NCI-H774 (cell line): ENCODE measurements around the gene BOC.

Experiments
- DNase-seq: peaks from one replicate; lab custom pipeline; 2025; lab: John Stamatoyannopoulos, UW

BOC gene

DNA sequence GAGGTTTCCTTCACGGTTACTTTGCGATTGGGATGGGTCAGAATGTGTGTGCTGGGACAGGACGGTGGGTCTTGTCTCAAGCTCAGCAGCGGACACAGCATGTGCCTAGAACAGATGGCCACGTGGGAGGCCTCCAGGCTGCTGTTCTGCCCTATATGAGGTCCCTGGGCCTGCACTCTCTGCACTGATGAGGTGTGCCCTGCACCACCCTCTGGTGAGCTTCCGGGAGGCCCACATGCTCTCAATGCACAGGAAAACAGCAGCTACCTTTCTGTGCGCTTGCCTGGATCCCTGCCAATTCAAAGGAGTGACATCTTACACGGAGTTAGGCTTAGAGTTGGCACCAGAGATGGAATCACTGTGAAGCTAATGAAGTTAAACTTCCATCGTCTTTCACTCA lies 59.8 kb downstream of the BOC start:
- DNase-seq: peak; percentile 48

DNA sequence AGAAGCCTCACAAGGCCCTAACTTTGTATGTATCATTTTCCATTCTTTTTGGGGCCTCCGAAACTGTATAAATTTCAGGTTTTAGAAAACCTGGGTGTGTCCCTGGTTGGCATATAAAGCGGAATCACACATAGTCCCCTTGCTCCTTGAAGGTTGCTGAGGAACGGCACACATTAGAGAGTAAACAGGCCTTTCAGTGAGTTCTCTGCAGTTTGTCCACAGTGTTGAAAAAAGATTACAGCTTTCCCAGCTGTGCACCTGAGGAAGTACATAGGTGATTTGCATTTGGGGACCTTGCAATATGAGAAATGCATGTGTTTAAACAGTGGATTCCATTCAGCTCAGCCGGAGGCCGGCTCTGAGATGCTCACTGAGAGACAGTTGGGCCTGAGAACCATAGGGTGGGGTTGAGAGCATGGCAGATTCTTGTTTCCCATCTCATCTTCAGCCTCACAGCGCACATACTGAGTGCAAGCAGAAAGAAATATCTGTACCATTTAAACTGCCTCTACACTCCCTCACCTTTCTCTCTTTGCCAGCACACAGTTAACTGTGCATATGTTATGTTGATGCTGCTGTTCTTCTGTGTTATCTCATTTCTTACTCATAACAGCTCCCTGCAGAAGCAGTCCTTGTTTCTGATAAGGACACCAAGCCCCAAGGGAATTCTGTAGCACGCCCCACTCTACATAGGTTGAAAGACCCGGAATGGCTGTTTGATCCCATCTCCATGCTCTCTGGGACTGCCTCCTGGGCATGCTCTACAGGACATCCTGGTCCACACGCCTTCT lies 60.4 kb downstream of the BOC start:
- DNase-seq: peak; percentile 48

DNA sequence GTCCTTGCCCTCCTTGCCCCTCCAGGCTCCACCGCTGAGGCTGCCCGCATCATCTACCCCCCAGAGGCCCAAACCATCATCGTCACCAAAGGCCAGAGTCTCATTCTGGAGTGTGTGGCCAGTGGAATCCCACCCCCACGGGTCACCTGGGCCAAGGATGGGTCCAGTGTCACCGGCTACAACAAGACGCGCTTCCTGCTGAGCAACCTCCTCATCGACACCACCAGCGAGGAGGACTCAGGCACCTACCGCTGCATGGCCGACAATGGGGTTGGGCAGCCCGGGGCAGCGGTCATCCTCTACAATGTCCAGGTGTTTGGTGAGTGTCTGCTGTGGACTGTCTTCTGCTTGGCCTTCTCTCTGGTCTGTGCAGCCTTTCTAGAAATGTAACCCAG lies 61.0 kb downstream of the BOC start:
- no peak for DNase-seq

DNA sequence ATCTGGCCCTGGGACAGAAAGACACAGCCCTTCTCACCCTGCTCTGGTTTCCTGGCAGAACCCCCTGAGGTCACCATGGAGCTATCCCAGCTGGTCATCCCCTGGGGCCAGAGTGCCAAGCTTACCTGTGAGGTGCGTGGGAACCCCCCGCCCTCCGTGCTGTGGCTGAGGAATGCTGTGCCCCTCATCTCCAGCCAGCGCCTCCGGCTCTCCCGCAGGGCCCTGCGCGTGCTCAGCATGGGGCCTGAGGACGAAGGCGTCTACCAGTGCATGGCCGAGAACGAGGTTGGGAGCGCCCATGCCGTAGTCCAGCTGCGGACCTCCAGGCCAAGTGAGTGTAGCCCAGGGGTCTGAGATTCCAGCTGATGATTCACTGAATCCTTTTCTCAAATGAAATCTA lies 61.7 kb downstream of the BOC start:
- DNase-seq: no peak

DNA sequence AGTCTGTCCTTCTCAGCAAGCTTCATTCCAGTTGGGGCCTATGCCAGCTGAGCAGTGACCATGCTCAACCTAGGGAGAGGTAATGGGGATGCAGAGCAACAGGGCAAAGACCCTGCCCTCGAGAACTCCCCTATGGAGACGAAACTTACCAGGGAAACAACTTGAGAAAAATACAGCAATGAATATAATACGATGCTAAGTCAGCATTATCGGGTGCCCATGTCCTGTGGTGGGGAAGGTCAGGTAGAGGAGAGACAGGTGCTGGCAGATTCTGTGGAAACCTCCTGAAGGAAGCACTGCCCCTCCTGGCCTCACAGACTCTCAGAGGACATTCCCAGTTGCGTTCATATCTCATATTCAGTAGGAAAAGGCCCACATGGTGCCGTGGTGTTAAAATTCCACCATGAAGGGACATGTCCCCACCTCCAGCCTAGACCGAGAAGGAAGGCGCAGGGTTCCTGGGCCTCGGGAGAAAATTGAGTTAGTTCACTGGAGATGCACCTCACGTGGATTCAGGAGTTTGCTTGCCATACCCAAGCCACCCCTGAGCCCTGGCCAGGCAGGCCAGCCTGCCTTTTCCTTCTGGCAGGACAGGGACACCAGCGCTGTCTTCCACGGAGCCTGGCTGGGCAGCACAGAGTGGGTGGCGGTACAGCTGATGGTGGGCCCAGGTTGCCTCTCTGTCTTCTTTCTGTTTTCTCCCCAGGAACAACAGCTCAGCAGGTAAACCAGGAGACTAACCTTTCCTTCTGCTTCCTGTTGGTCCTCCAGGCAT lies 62.4 kb downstream of the BOC start:
- no peak for DNase-seq

DNA sequence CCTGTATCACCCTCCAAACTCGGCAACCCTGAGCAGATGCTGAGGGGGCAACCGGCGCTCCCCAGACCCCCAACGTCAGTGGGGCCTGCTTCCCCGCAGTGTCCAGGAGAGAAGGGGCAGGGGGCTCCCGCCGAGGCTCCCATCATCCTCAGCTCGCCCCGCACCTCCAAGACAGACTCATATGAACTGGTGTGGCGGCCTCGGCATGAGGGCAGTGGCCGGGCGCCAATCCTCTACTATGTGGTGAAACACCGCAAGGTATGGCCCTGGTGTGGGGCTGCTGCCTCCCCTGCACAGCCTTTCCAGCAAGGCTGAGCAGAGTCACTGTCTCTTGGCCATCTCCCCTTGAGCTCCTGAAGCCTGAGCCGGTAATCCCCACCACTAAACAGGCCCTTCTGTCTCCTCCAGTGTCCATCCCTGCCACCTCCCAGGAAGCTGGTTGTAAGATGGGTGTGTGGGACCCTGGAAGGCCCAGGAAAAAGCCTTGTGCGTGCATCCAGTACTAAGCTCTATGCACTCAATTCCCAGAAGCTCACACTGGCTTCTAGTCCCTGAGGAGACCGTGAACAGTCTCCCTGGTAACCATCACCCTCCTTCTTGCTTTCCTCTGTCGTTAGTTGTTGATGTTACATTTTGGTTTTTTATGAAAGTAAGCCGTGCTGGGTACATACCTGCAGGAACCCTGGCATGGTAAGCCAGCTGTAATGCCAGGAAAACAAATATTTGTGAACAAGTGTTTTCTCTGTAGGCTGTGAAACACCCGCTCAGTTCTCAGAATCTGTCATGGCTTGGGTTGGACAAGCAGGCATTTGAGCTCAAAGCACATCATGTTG lies 63.3 kb downstream of the BOC start:
- DNase-seq: no peak

DNA sequence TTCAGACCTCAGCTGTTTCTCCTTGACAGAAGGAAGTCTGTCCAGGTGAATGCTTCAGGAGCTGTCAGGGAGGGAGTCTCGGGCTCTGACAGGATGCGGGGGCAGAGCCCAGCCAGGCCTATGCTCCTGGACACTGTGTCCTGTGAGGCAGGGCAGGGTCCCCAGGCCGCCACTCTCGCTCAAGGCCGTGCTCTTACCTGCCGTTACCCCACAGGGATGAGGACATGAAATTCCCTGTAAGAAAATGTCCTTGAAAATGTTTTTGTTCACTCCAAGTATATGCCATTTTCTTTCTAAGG lies 63.9 kb downstream of the BOC start:
- DNase-seq: no peak

DNA sequence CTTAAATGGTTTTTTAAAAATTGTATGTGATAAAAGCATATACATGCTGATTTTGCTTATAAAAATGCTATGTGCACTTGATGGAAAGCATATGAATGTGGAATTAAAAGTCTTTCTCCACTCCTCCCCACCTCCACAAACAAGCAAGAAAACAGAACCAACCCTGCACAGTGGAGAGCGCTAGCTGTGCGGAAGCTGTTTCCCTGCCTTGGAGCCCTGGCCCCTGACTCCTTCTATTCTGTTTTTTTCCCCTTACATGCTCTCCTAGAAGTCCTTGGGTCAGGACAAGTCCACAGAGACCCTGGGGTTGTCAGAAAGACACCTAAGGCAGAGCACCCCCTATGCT lies 64.2 kb downstream of the BOC start:
- DNase-seq: no peak

DNA sequence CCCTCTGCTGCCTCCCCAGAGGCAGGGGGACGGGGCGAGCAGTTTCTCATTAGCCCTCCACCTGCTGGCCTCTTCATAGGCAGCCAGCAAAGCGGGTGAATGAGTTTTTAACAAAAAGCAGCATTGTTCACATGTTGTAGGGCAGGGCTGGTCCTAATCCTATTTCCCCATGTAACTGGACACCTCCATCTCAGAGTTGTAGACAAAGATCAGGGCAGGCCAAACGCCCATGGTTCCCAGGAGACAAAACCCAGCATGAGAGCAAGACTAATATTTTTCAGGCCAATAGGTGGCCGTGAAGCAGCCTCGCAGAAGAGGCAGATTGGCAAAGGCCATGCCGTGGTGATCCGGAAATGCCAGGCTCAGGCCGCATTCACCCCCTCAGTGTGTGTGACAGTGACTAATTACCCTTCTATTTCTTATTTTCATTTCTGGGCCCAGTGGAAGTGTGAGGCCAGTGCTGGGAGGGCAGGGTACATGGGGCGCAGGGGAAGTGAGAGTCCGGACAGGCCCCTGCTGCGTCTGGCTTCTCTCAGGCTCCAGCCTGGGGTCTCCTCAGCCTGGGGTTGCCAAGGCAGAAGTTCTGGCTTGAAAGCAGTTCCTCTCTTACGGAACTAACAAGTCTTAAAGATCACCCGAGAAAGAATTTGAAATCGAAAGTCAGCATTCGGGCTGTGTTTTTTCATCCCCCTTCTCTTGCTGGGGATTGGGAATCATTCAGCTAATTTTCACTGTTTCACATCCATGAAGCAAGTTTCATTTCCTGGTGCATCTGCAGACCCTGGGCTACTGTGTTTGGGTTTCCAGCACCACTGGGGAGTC lies 64.8 kb downstream of the BOC start:
- DNase-seq: peak; percentile 6

DNA sequence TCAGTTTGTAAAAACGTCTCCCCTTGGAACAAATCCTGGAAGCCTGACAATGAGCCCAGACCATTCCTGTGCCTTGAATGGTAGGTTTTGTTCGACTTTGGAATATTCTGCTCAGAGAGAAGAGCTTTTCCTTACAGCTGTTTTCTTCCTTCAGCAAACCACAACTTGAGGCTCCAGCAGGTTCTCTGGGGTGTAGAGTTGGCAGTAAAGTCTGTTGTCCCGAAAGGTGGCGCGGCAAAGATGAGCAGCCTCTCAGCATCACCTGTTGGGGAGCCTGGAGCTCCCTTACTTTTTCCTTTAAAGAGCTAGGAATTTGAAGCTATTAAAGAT lies 65.4 kb downstream of the BOC start:
- no peak for DNase-seq

DNA sequence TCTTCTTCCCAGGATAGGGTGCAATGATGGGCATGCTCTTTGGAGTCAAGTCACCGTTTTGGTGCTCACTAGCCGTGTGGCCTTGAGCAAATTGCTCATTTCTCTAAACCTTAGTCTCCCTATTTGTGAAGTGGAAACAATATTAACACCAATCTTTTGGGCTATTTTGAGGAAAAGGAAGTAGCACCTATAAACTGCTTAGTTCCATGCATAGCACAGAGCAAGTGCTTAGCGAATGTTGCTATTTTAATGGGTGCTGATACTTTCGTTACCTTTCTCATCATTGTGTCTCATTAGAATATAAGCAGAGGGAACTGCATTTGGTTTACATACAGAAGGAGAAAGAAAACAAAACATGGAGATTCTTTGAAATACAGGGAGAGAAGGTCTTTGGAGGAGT lies 66.1 kb downstream of the BOC start:
- DNase-seq: no peak

DNA sequence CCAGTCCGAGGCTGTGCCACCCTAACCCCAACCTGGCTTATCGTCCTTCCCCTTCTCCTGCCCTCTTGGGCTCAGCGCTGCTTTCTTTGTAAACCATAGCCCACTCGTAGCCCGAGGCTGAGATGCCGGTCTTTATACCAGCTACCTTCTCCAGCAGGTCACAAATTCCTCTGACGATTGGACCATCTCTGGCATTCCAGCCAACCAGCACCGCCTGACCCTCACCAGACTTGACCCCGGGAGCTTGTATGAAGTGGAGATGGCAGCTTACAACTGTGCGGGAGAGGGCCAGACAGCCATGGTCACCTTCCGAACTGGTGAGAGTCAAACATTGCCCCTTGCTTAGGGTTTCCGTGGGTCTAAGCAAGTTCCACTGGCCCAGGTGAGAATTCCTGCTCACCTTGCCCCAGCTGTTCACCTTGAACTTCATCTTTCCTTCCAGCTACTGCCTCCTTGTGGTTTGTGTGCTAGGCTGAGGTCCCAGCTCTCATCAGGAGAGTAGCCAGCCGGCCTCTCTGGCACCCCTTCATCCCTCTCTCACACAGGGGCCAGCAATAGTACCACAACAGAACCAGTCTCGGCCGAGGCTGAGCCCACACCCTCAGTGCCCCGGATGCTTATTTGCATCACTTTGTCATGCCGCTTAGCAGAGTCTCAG lies 66.7 kb downstream of the BOC start:
- no peak for DNase-seq

DNA sequence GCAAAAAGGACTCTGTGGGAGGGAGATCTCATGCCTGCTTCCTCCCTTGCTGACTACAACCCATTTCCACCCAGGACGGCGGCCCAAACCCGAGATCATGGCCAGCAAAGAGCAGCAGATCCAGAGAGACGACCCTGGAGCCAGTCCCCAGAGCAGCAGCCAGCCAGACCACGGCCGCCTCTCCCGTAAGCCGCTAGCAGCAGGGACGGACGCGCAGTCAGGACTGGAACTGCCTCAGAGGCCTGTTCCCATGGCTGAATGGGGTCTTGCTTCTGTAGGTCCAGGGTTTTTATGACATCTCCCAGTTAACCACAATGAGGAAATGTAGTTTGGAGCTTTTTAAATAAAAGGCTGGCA lies 67.2 kb downstream of the BOC start:
- DNase-seq: no peak

DNA sequence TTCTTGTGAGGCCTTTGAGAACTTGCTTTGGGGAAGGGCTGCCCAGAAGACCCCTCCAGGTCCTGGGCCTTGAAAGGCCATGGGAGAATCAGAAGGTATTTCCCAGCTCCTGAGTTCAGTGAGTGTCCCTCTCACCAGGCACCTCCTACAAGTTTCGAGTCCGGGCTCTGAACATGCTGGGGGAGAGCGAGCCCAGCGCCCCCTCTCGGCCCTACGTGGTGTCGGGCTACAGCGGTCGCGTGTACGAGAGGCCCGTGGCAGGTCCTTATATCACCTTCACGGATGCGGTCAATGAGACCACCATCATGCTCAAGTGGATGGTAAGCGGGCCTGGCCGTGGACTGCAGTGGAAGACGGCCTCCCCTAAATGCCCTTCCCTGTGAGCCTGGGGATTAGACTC lies 68.3 kb downstream of the BOC start:
- DNase-seq: no peak

DNA sequence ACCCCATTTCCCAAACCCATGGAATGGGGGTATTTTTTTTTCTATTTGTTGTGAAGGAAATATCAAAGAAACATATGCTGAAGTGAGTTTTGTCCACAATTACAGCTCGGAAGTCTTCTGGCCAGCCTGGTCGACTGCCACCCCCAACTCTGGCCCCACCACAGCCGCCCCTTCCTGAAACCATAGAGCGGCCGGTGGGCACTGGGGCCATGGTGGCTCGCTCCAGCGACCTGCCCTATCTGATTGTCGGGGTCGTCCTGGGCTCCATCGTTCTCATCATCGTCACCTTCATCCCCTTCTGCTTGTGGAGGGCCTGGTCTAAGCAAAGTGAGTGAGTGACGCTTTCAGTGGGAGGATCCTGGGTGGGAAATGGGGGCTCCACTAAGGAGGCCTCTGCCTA lies 71.9 kb downstream of the BOC start:
- DNase-seq: no peak

DNA sequence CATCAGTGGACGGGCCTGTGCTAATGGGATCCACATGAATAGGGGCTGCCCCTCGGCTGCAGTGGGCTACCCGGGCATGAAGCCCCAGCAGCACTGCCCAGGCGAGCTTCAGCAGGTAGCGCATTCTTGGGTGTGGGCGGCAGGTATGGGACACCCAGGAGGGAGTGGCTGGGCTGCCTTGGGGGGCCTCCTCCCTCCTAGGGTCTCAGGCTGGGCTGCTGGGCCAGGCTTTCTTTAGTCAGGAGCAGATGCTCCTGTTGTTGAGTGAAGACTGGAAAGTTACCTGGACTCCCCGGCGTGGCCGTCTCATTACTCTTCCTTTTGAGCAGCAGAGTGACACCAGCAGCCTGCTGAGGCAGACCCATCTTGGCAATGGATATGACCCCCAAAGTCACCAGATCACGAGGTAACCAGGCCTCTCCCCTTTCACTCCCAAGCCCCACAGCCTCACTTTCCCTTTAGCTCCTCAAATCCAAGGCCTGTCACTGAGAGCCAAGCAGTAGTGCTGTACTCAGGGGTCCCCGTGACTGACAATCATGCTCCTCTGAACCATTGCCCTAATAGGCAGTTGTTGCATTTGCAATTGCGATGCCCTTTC lies 73.2 kb downstream of the BOC start:
- DNase-seq: no peak

DNA sequence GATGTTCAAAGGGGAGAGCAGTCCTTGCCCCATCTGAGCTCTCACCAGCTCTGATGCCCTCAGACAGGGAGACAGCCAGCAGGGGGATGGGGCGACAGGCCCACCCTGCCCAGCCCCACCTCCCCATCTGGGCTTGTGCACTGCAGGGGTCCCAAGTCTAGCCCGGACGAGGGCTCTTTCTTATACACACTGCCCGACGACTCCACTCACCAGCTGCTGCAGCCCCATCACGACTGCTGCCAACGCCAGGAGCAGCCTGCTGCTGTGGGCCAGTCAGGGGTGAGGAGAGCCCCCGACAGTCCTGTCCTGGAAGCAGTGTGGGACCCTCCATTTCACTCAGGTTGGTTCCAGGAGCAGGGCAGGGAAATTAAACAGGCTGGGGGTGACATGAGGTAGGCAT lies 73.9 kb downstream of the BOC start:
- no peak for DNase-seq

DNA sequence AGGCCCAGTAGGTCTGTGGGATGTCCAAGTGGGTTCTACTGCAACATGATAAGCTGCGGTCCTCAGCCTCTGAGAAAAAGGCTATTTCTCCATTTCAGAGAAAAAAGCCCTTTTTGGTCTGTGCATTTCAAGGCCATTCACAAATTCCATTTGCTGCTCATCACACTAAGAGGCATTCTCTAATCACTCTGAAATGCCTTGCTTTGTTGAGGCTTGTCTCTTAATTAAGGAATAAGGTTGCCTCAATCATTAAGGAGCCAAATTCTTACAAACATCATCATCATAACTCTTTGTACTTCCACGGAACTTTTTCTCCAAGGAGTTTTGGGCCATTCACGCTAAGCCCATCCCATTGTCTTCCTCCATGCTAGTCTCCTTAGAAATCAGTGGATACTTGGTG lies 74.4 kb downstream of the BOC start:
- DNase-seq: no peak

DNA sequence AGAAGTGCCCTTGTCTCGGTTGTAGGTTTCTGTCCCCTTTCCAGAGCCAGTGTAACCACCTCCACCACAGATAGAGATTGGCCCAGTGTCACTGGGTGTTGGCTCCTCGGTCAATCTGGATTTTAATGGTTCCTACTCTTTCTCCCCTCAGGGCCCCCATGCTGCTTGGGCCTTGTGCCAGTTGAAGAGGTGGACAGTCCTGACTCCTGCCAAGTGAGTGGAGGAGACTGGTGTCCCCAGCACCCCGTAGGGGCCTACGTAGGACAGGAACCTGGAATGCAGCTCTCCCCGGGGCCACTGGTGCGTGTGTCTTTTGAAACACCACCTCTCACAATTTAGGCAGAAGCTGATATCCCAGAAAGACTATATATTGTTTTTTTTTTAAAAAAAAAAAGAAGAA lies 75.2 kb downstream of the BOC start:
- DNase-seq: no peak

DNA sequence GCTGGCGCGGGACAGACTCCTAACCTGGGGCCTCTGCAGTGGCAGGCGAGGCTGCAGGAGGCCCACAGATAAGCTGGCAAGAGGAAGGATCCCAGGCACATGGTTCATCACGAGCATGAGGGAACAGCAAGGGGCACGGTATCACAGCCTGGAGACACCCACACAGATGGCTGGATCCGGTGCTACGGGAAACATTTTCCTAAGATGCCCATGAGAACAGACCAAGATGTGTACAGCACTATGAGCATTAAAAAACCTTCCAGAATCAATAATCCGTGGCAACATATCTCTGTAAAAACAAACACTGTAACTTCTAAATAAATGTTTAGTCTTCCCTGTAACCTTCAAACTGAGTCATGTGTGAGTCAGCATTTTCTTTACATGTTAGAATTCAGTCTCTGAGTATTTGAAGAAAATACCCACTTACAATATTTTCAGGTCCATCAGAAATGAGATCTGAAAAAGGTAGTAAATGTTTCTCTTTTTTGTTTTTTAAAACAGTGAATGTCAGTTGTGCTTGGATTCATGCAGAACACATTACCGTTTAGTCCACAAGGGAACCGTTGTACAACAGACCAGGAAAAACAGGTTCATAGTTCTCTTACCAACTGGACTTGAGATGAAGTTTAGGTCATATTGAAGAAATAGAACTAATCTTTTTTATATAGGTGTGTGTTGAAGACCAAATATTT lies 75.9 kb downstream of the BOC start:
- no peak for DNase-seq
